Parathyroid adenoma (tissue), 2 donors: ENCODE data around the gene TNN.

Experiments
- H2AFZ ChIP-seq: fragments of 300-600 bp; sonication (generic); one replicate; pipeline ENCODE4 v1.7.0; 2017; ENCODE audit warnings: antibody characterized with exemption, mild to moderate bottlenecking
- H3K27ac ChIP-seq: fragments of 300-600 bp; sonication (generic); one replicate; pipeline ENCODE4 v1.7.0; 2017
- H3K27me3 ChIP-seq: fragments of 300-600 bp; sonication (generic); one replicate; pipeline ENCODE4 v1.7.0; 2017; ENCODE audit warnings: low read length; ENCODE audit not compliant: control insufficient read depth, insufficient read depth
- H3K36me3 ChIP-seq: fragments of 300-600 bp; sonication (generic); one replicate; pipeline ENCODE4 v1.7.0; 2017; ENCODE audit warnings: low read length; ENCODE audit not compliant: control insufficient read depth, insufficient read depth
- H3K4me1 ChIP-seq: fragments of 300-600 bp; sonication (generic); one replicate; pipeline ENCODE4 v1.7.0; 2017; ENCODE audit warnings: control low read depth
- H3K4me2 ChIP-seq: fragments of 300-600 bp; sonication (generic); one replicate; pipeline ENCODE4 v1.7.0; 2017; ENCODE audit warnings: low read length
- H3K4me3 ChIP-seq: fragments of 300-600 bp; sonication (generic); one replicate; pipeline ENCODE4 v1.7.0; 2017; ENCODE audit warnings: low read depth, low read length
- H3K79me2 ChIP-seq: fragments of 300-600 bp; sonication (generic); one replicate; pipeline ENCODE4 v1.7.0; 2017; ENCODE audit warnings: control low read depth
- H3K9ac ChIP-seq: fragments of 300-600 bp; sonication (generic); one replicate; pipeline ENCODE4 v1.7.0; 2017; ENCODE audit warnings: mild to moderate bottlenecking
- H3K9me3 ChIP-seq: fragments of 300-600 bp; sonication (generic); one replicate; pipeline ENCODE4 v1.7.0; 2017; ENCODE audit warnings: low read length; ENCODE audit not compliant: control insufficient read depth
- TF ChIP-seq, protein P1 (sequence below): fragments of 300-600 bp; sonication (generic); IDR thresholded peaks from one replicate; pipeline ENCODE4 v1.7.0; 2017; ENCODE audit warnings: antibody characterized with exemption, mild to moderate bottlenecking
- donor health status: primary hyperparathyroidism.

Gene TNN

DNA sequence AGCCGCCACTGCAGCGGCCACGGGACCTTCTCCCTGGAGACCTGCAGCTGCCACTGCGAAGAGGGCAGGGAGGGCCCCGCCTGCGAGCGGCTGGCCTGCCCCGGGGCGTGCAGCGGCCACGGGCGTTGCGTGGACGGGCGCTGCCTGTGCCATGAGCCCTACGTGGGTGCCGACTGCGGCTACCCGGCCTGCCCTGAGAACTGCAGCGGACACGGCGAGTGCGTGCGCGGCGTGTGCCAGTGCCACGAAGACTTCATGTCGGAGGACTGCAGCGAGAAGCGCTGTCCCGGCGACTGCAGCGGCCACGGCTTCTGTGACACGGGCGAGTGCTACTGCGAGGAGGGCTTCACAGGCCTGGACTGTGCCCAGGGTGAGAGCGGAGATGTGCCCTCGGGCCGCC lies 11.7 kb downstream of the TNN start:
- Histone ChIP-seq H3K4me2 (no peak overlapping the region), H3K36me3 (no peaks in the 10 kb centered on the region), H2AFZ (no peak overlapping the region), H3K4me3 (no peak overlapping the region), H3K4me1 (peaks cover 4% of the 10 kb centered on the region), H3K27me3 (no peaks in the 10 kb centered on the region), H3K9ac (no peak overlapping the region), H3K79me2 (no peaks in the 10 kb centered on the region), H3K9me3 (no peaks in the 10 kb centered on the region), H3K27ac (no peak overlapping the region)
- TF ChIP-seq, protein P1, sequence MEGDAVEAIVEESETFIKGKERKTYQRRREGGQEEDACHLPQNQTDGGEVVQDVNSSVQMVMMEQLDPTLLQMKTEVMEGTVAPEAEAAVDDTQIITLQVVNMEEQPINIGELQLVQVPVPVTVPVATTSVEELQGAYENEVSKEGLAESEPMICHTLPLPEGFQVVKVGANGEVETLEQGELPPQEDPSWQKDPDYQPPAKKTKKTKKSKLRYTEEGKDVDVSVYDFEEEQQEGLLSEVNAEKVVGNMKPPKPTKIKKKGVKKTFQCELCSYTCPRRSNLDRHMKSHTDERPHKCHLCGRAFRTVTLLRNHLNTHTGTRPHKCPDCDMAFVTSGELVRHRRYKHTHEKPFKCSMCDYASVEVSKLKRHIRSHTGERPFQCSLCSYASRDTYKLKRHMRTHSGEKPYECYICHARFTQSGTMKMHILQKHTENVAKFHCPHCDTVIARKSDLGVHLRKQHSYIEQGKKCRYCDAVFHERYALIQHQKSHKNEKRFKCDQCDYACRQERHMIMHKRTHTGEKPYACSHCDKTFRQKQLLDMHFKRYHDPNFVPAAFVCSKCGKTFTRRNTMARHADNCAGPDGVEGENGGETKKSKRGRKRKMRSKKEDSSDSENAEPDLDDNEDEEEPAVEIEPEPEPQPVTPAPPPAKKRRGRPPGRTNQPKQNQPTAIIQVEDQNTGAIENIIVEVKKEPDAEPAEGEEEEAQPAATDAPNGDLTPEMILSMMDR, result no peak

GRCh38 chr1:175080030-175080429 lies 12.4 kb downstream of the TNN start:
- no peak overlapping the region for H3K9ac ChIP-seq
- H3K4me3 ChIP-seq, result no peak overlapping the region
- H3K79me2 ChIP-seq, result no peaks in the 10 kb centered on the region
- no peak overlapping the region for H2AFZ ChIP-seq
- no peaks in the 10 kb centered on the region for H3K36me3 ChIP-seq
- peaks cover 4% of the 10 kb centered on the region for H3K4me1 ChIP-seq
- H3K27me3 ChIP-seq, result no peaks in the 10 kb centered on the region
- H3K9me3 ChIP-seq, result no peaks in the 10 kb centered on the region
- TF ChIP-seq, protein P1, result no peak
- no peak overlapping the region for H3K27ac ChIP-seq
- H3K4me2 ChIP-seq, result no peak overlapping the region

- no peaks in the 10 kb centered on the region for H3K9me3 ChIP-seq
- no peak overlapping the region for H3K4me2 ChIP-seq
- peaks cover 4% of the 10 kb centered on the region for H3K4me1 ChIP-seq
- no peaks in the 10 kb centered on the region for H3K79me2 ChIP-seq
- TF ChIP-seq, protein P1, result no peak
- no peak overlapping the region for H2AFZ ChIP-seq
- no peaks in the 10 kb centered on the region for H3K36me3 ChIP-seq
- H3K4me3 ChIP-seq, result no peak overlapping the region
- H3K27me3 ChIP-seq, result no peaks in the 10 kb centered on the region
- H3K9ac ChIP-seq, result no peak overlapping the region
- no peak overlapping the region for H3K27ac ChIP-seq
Observed at GRCh38 chr1:175081983-175082382, 14.3 kb downstream of the TNN start.

GRCh38 chr1:175088525-175088951 lies 20.9 kb downstream of the TNN start:
- Histone ChIP-seq H2AFZ (no peak overlapping the region), H3K4me3 (no peak overlapping the region), H3K9me3 (no peaks in the 10 kb centered on the region), H3K4me1 (peaks cover 10% of the 10 kb centered on the region), H3K4me2 (no peak overlapping the region), H3K9ac (no peak overlapping the region), H3K27me3 (no peaks in the 10 kb centered on the region), H3K79me2 (no peaks in the 10 kb centered on the region), H3K36me3 (no peaks in the 10 kb centered on the region), H3K27ac (no peak overlapping the region)
- TF ChIP-seq, protein P1, result no peak

DNA sequence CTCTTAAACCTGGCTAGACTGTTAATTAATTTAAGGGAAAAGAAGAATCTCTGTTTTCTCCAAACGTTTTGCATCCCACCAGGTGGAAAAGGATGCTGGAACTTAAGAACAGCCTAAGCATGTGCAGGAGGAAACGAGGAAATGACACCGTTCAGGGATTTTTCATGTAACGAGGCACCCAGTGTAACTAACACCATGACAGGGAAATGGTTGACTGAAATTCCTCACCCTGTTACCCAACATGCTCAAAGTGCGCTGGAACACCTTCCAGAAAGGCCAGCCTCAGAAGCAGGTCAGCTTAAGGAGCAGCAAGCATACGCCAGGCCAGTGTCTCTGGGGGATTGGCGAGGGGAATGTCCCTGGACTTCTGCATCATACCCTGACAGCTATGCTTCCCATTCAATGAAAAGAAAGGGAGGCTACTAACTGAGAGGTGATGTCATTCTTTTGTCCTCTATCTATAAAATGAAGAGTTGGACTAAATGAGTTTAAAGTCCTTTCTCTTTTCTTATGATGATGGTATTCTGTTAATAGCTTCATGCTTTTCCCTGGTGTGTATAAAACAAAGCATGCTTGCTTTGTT lies 21.6 kb downstream of the TNN start:
- Histone ChIP-seq H2AFZ (peak overlapping the region; percentile 42), H3K27me3 (no peaks in the 10 kb centered on the region)

More for the DNA sequence above, 21.6 kb downstream of the TNN start:
- peaks cover 14% of the 10 kb centered on the region for H3K4me1 ChIP-seq
- no peaks in the 10 kb centered on the region for H3K36me3 ChIP-seq
- no peaks in the 10 kb centered on the region for H3K9me3 ChIP-seq
- no peak overlapping the region for H3K9ac ChIP-seq
- TF ChIP-seq, protein P1, result no peak
- no peaks in the 10 kb centered on the region for H3K79me2 ChIP-seq
- H3K4me2 ChIP-seq, result no peak overlapping the region
- no peak overlapping the region for H3K4me3 ChIP-seq
- peak overlapping the region; percentile 36 for H3K27ac ChIP-seq
